GM13976 (cell line): ENCODE results near the gene EPN3.

ENCODE experiments used
- DNase-seq: peaks from one replicate; pipeline ENCODE4 v3.0.0; 2012; ENCODE audit warnings: low spot score
- in situ Hi-C: fragments of 300-500 bp; cut with MboI; formaldehyde crosslinking; loops from one replicate; pipeline ENCODE4 v1.12.0; 2022; ENCODE audit warnings: low sequenced_read_pairs, mixed read lengths, inconsistent platforms; ENCODE audit not compliant: unreplicated experiment
- TF ChIP-seq, protein P1 (sequence below): IDR thresholded peaks from 2 replicates; pipeline ENCODE4 v1.5.1; 2012; ENCODE audit warnings: borderline replicate concordance, mild to moderate bottlenecking; ENCODE audit not compliant: insufficient read depth; ENCODE audit errors: extremely low read depth, missing control alignments, control extremely low read depth

The EPN3 gene

DNA sequence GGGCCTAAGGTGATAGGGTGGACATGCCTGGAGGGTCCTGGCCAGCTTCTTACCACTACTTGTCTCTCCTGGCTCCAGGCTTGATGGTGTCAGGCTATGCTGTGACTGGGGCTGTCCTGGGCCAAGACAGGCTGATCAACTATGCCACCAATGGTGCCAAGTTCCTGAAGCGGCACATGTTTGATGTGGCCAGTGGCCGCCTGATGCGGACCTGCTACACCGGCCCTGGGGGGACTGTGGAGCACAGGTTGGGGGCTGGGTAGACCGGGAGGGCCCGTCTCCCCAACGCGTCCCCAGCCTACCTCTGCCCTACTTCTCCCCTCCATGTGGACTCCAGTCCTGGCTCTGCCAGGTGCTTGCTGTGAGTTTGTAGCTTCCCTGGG, 18.9 kb downstream of the EPN3 start:
- in situ Hi-C loops, result loop anchor here (10.0 kb wide), 1 partner anchor 63 kb away; no protein-coding TSS in a partner anchor
- TF ChIP-seq, protein P1, sequence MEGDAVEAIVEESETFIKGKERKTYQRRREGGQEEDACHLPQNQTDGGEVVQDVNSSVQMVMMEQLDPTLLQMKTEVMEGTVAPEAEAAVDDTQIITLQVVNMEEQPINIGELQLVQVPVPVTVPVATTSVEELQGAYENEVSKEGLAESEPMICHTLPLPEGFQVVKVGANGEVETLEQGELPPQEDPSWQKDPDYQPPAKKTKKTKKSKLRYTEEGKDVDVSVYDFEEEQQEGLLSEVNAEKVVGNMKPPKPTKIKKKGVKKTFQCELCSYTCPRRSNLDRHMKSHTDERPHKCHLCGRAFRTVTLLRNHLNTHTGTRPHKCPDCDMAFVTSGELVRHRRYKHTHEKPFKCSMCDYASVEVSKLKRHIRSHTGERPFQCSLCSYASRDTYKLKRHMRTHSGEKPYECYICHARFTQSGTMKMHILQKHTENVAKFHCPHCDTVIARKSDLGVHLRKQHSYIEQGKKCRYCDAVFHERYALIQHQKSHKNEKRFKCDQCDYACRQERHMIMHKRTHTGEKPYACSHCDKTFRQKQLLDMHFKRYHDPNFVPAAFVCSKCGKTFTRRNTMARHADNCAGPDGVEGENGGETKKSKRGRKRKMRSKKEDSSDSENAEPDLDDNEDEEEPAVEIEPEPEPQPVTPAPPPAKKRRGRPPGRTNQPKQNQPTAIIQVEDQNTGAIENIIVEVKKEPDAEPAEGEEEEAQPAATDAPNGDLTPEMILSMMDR, result no peak
- DNase-seq, result no peak

DNA sequence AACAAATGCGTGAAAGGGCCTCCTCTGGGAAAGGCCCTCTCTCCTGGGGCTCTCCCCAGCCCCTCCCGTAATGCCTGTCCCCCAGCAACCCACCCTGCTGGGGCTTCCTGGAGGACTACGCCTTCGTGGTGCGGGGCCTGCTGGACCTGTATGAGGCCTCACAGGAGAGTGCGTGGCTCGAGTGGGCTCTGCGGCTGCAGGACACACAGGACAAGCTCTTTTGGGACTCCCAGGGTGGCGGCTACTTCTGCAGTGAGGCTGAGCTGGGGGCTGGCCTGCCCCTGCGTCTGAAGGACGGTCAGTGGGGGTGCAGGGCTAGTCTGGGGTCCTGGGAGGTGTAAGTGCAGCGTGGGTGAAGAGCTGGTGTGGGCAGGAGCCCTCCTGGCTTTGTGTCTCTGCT, 19.3 kb downstream of the EPN3 start:
- DNase-seq, result no peak
- in situ Hi-C loops, result loop anchor here (10.0 kb wide), 1 partner anchor 63 kb away; no protein-coding TSS in a partner anchor
- TF ChIP-seq, protein P1, result no peak

DNA sequence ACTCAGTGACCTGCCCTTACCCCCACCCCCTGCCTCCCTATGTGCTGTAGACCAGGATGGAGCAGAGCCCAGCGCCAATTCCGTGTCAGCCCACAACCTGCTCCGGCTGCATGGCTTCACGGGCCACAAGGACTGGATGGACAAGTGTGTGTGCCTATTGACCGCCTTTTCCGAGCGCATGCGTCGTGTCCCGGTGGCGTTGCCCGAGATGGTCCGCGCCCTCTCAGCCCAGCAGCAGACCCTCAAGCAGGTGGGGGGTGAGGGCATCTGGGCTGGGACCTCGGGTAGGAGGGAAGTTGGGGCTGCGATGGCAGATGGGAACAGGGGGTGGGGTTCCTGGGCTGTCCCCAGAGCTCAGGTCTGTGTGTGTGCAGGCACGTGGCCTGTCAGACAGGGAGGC, 21.7 kb downstream of the EPN3 start:
- in situ Hi-C loops, result loop anchor here (10.0 kb wide), 1 partner anchor 61 kb away; no protein-coding TSS in a partner anchor

DNA sequence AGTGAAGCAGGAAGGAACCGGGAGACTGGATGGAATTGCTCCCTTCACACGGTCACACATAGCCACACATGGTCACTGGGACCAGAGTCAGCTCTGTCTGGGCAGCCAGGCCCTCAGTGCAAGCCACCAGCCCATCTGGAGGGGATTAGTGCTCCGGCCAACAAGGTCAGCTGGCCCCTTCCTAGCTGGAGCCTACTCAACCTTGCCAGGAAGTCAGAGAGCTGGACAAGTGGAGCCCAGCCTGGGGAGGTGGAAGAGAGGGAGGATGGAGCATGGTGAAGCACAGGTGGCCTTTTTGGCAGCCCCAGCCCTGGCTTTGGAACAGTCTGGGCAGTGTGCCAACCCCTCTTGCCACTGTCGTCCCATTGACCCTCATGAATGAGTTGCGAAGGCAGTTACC, 24.3 kb downstream of the EPN3 start:
- DNase-seq, result no peak
- TF ChIP-seq, protein P1, result no peak
- in situ Hi-C loops, result loop anchor here (10.0 kb wide), 1 partner anchor 58 kb away; no protein-coding TSS in a partner anchor

More for the DNA sequence above, 21.7 kb downstream of the EPN3 start:
- DNase-seq, result no peak
- TF ChIP-seq, protein P1, result no peak

DNA sequence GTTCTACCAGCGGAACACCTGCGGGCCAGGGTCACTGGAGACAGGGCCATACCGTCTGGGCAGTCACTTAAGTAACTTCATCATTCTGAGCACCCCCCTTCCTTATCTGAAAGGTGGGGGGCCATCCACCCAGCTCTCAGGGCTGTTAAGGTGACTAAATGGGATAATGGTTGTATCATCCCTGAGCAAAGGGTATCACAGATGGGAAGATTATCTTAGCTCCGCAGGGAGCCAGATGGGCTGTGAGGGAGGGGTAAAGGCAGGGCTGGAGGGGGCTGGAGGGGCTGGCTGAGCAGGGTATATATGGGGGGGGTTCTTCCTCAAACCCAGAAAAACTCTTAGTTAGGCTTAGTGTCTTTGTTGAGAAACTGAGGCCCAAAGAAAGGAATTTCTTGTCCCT, 25.1 kb downstream of the EPN3 start:
- TF ChIP-seq, protein P1, result no peak
- DNase-seq, result no peak
- in situ Hi-C loops, result loop anchor here (10.0 kb wide), 1 partner anchor 57 kb away; no protein-coding TSS in a partner anchor

DNA sequence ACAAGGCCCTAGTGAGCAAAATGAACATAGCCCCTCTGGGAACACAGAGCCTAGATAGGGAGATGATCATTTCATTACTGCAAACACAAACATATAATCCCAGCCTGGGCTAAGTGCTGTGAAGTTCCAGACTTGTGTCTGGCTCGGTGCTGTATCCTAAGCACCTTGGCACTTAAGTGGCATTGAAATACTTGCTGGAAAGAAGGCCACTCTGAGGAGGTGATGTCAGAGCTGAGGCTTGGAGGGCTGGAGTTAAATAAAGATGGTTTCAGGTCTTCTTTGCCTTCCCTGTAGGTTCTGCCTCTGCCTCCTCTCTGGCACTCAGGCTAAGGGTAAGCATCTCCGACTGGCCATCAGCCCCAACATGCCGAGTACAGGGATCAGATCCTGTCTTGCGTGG, 25.6 kb downstream of the EPN3 start:
- TF ChIP-seq, protein P1, result no peak

DNA sequence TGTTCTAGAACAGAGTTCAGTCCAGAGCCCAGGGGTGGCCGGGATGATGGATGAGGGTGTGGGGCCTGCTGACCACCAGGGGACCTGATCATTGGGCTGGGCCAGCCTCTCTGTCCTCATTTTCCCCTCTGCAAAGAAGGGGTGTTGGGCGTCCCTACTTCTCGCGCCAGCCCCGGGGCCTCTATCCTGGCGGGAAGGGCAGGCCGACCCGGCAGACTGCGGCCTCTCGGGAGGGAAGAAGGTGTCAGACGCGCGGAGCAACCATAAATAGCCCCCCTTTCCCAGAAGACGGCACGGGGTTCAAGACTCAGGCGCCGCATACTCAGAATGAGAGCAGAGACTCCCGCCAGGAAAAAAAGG, 26.0 kb downstream of the EPN3 start:
- TF ChIP-seq, protein P1, result no peak
- in situ Hi-C loops, result loop anchor here (10.0 kb wide), 1 partner anchor 56 kb away; no protein-coding TSS in a partner anchor
- no peak for DNase-seq

More for the DNA sequence above, 25.6 kb downstream of the EPN3 start:
- DNase-seq, result no peak
- in situ Hi-C loops, result loop anchor here (10.0 kb wide), 1 partner anchor 57 kb away; no protein-coding TSS in a partner anchor
